GM21515 (cell line): ENCODE data around the gene TOR4A.

ENCODE experiments used
- ATAC-seq: cut with Tn5 transposase; IDR thresholded peaks from one replicate; pipeline ENCODE4 v1.9.1; 2021; ENCODE audit not compliant: unreplicated experiment

Gene TOR4A

GRCh38 chr9:137293482-137294090 lies 16.1 kb downstream of the TOR4A start:
- ATAC-seq: no peak

- no peak for ATAC-seq
Measured at GRCh38 chr9:137294091-137294680, 16.7 kb downstream of the TOR4A start.

GRCh38 chr9:137294681-137295237 lies 17.2 kb downstream of the TOR4A start:
- no peak for ATAC-seq

- ATAC-seq: peak; percentile 59
Measured at GRCh38 chr9:137295238-137295811, 17.8 kb downstream of the TOR4A start.

- ATAC-seq: no peak
Measured at GRCh38 chr9:137295849-137296669, 18.5 kb downstream of the TOR4A start.

- ATAC-seq: no peak
Measured at GRCh38 chr9:137296670-137297664, 19.4 kb downstream of the TOR4A start.

- ATAC-seq: no peak
Measured at GRCh38 chr9:137297966-137298365, 20.4 kb downstream of the TOR4A start.

GRCh38 chr9:137298401-137299202 lies 21.1 kb downstream of the TOR4A start:
- ATAC-seq: no peak

- ATAC-seq: no peak
Measured at GRCh38 chr9:137299203-137299565, 21.7 kb downstream of the TOR4A start.

GRCh38 chr9:137299938-137300337 lies 22.4 kb downstream of the TOR4A start:
- no peak for ATAC-seq

GRCh38 chr9:137300567-137301080 lies 23.1 kb downstream of the TOR4A start:
- ATAC-seq: no peak

- no peak for ATAC-seq
Measured at GRCh38 chr9:137301081-137301947, 23.8 kb downstream of the TOR4A start.

GRCh38 chr9:137302118-137302448 lies 24.6 kb downstream of the TOR4A start, which contains the start of gene NRARP:
TSS of gene NRARP (minus strand) at chr9:137302271. CDS start at chr9:137301928, 343 bp downstream.
- ATAC-seq: peak; percentile 68

- ATAC-seq: peak; percentile 33
Measured at GRCh38 chr9:137302449-137303150, 25.1 kb downstream of the TOR4A start.

GRCh38 chr9:137303151-137303892 lies 25.8 kb downstream of the TOR4A start:
- no peak for ATAC-seq

- ATAC-seq: no peak
Measured at GRCh38 chr9:137303893-137304382, 26.4 kb downstream of the TOR4A start.
